ENCODE data around the gene SH3RF2. TPM values are rescaled to one million over a fixed set of nuclear protein-coding genes. Genes with fewer than 3 reads are reported as not detected.

The SH3RF2 gene
- polyA plus RNA-seq, 3 donors: not detected

DNA sequence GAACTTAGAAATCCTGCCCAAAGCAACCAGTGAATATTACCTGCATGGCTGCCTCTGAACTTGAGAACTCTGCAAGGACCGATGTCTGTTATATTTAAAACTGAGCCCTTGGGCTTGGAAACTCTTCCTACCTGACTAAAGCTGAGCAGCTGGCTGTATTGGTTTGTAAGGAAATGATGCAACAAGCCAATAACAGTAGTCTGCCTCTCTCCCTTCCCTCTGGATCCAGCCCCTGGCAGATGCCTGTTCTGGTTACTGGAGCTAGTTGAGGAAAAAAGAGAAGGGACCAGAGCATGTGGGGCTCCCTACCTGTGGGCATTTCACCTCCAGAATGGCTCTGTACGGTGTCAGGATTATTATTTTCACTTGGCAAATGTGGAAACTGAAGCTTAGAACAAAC, 34.7 kb downstream of the SH3RF2 start:
- H3K4me3 ChIP-seq (replicated peaks in 1 of 3; ENCODE audit: low read depth in 2 of 3, low read length in 3 of 3): no peak overlapping the region
- H3K9ac ChIP-seq (ENCODE audit: insufficient read depth, low read length, poor library complexity, severe bottlenecking): no peak overlapping the region
- no peaks in the 10 kb centered on the region for H4K20me1 ChIP-seq (ENCODE audit: insufficient read depth, low read length)
- Mint-ChIP-seq H3K9me3 (peaks cover 0 to 3% (median 0%) of the 10 kb centered on the region in 7 donors), H3K27ac (no peak overlapping the region), H3K4me3 (no peak overlapping the region), H3K4me1 (no peaks in the 10 kb centered on the region), H3K36me3 (no peaks in the 10 kb centered on the region), H3K27me3 (ENCODE audit: low read depth in 3 of 3) (peaks cover 9 to 15% (median 11%) of the 10 kb centered on the region in 3 donors)
- no peak overlapping the region for H3K27ac ChIP-seq (ENCODE audit: low read depth in 1 of 2, low read length in 2 of 2)
- no peak for TF ChIP-seq CTCF (IDR thresholded peaks at IDR 0.05)
- H3K4me2 ChIP-seq (replicated peaks; ENCODE audit: extremely low read depth, low read length, poor library complexity, severe bottlenecking): no peak overlapping the region
- no peak for DNase-seq
- H3K36me3 ChIP-seq (replicated peaks in 1 of 2; ENCODE audit: control insufficient read depth in 1 of 2, insufficient read depth in 2 of 2, low read length in 2 of 2): no peaks in the 10 kb centered on the region
- 83% methylated on average over 1 of the region's 2 CpGs for WGBS (ENCODE audit: insufficient coverage)
- peaks cover 3 to 5% of the 10 kb centered on the region in 2 donors for H3K27me3 ChIP-seq (ENCODE audit: control insufficient read depth in 2 of 2, insufficient read depth in 2 of 2, low read length in 2 of 2)
- intact Hi-C loops (cut with micrococcal nuclease): no loop called here
- no peaks in the 10 kb centered on the region for H3K79me2 ChIP-seq (ENCODE audit: insufficient read depth, low read length)
- H3K4me1 ChIP-seq (ENCODE audit: control insufficient read depth in 1 of 2, insufficient read depth in 2 of 2, low read length in 2 of 2): no peaks in the 10 kb centered on the region
- no peaks in the 10 kb centered on the region for H3K9me3 ChIP-seq (replicated peaks in 1 of 2; ENCODE audit: control insufficient read depth in 1 of 2, insufficient read depth in 1 of 2, low read length in 2 of 2)
- no peak overlapping the region for H2AFZ ChIP-seq (ENCODE audit: insufficient read depth, low read depth, low read length, poor library complexity, severe bottlenecking)

DNA sequence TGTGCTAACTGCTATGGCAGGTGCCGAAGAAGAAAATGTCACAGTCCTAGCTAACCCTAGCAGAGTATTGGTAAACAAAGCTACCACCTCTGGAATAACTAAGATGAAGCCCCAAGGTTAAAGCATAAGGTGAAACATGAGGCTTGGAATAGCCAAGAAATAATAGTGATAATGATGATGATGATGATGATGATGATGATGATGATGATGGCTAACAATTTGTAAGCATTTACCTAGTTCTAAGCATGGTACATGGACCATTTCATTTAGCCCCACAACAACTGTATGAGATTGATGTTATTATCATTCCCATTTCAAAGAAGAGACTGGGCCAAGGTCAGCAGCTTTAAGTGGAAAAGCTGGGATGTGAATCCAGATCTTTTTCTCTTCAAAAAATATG, 35.3 kb downstream of the SH3RF2 start:
- no peak overlapping the region for H3K27ac ChIP-seq (ENCODE audit: low read depth in 1 of 2, low read length in 2 of 2)
- Mint-ChIP-seq H3K27me3 (ENCODE audit: low read depth in 3 of 3) (peaks cover 6 to 14% (median 9%) of the 10 kb centered on the region in 3 donors), H3K4me1 (no peaks in the 10 kb centered on the region), H3K27ac (no peak overlapping the region), H3K36me3 (no peaks in the 10 kb centered on the region), H3K4me3 (no peak overlapping the region), H3K9me3 (peaks cover 0 to 2% (median 0%) of the 10 kb centered on the region in 7 donors)
- no peaks in the 10 kb centered on the region for H3K36me3 ChIP-seq (replicated peaks in 1 of 2; ENCODE audit: control insufficient read depth in 1 of 2, insufficient read depth in 2 of 2, low read length in 2 of 2)
- peaks cover 3 to 5% of the 10 kb centered on the region in 2 donors for H3K27me3 ChIP-seq (ENCODE audit: control insufficient read depth in 2 of 2, insufficient read depth in 2 of 2, low read length in 2 of 2)
- no peak for DNase-seq
- WGBS (ENCODE audit: insufficient coverage): no CpG with 5 or more reads among the region's 1 CpG
- intact Hi-C loops (cut with micrococcal nuclease): no loop called here
- no peak for TF ChIP-seq CTCF (IDR thresholded peaks at IDR 0.05)
- H3K9ac ChIP-seq (ENCODE audit: insufficient read depth, low read length, poor library complexity, severe bottlenecking): no peak overlapping the region
- H4K20me1 ChIP-seq (ENCODE audit: insufficient read depth, low read length): no peaks in the 10 kb centered on the region
- H3K9me3 ChIP-seq (replicated peaks in 1 of 2; ENCODE audit: control insufficient read depth in 1 of 2, insufficient read depth in 1 of 2, low read length in 2 of 2): no peaks in the 10 kb centered on the region
- H3K4me3 ChIP-seq (replicated peaks in 1 of 3; ENCODE audit: low read depth in 2 of 3, low read length in 3 of 3): no peak overlapping the region
- no peaks in the 10 kb centered on the region for H3K79me2 ChIP-seq (ENCODE audit: insufficient read depth, low read length)
- no peak overlapping the region for H3K4me2 ChIP-seq (replicated peaks; ENCODE audit: extremely low read depth, low read length, poor library complexity, severe bottlenecking)
- H3K4me1 ChIP-seq (ENCODE audit: control insufficient read depth in 1 of 2, insufficient read depth in 2 of 2, low read length in 2 of 2): no peaks in the 10 kb centered on the region
- H2AFZ ChIP-seq (ENCODE audit: insufficient read depth, low read depth, low read length, poor library complexity, severe bottlenecking): no peak overlapping the region

All from CD14-positive monocyte (primary cell).